SK-N-SH treated with all-trans-retinoic acid at 6 μM for 48 hours (cell line): ENCODE measurements around the gene C17orf78.

Experiments
- ATAC-seq: fragments of 200-7000 bp; cut with Tn5 transposase; 3 replicates; pipeline ENCODE4 v1.9.1; 2020; ENCODE audit warnings: mild to moderate bottlenecking, moderate library complexity
- ARNTL ChIP-seq: fragments of 450-650 bp; formaldehyde crosslinking; IDR thresholded peaks from 2 replicates; pipeline ENCODE4 v1.5.0; 2020; ENCODE audit warnings: low read depth, mild to moderate bottlenecking, moderate library complexity, borderline replicate concordance
- BACH2 ChIP-seq: fragments of 250-450 bp; sonication (Bioruptor Pico); IDR thresholded peaks from 2 replicates; pipeline ENCODE4 v1.9.0; 2021; ENCODE audit warnings: mild to moderate bottlenecking, borderline replicate concordance
- CSDC2 ChIP-seq: fragments of 250-450 bp; sonication (Bioruptor Pico); IDR thresholded peaks from 2 replicates; pipeline ENCODE4 v1.5.0; 2020; ENCODE audit warnings: mild to moderate bottlenecking, moderate library complexity
- ESRRG ChIP-seq: fragments of 250-450 bp; sonication (Bioruptor Pico); IDR thresholded peaks from 2 replicates; pipeline ENCODE4 v1.6.1; 2021; ENCODE audit warnings: mild to moderate bottlenecking
- GLIS3 ChIP-seq: fragments of 250-450 bp; sonication (Bioruptor Pico); IDR thresholded peaks from 2 replicates; pipeline ENCODE4 v1.5.0; 2020; ENCODE audit warnings: mild to moderate bottlenecking, moderate library complexity
- ISL1 ChIP-seq: fragments of 250-450 bp; sonication (Bioruptor Pico); IDR thresholded peaks from 2 replicates; pipeline ENCODE4 v2.1.2; 2022; ENCODE audit warnings: mild to moderate bottlenecking, moderate library complexity
- OSR1 ChIP-seq: fragments of 250-450 bp; sonication (Bioruptor Pico); IDR thresholded peaks from 2 replicates; pipeline ENCODE4 v1.8.0; 2022; ENCODE audit warnings: moderate library complexity, mild to moderate bottlenecking, inconsistent platforms
- PATZ1 ChIP-seq: fragments of 250-450 bp; sonication (Bioruptor Pico); IDR thresholded peaks from 2 replicates; pipeline ENCODE4 v1.8.0; 2020; ENCODE audit warnings: mild to moderate bottlenecking, moderate library complexity, borderline replicate concordance
- POU6F1 ChIP-seq: fragments of 250-450 bp; sonication (Bioruptor Pico); IDR thresholded peaks from 2 replicates; pipeline ENCODE4 v1.8.0; 2021; ENCODE audit warnings: low read depth, mild to moderate bottlenecking, moderate library complexity, borderline replicate concordance
- RARB ChIP-seq: fragments of 250-450 bp; sonication (Bioruptor Pico); IDR thresholded peaks from 2 replicates; pipeline ENCODE4 v1.8.0; 2021; ENCODE audit warnings: mild to moderate bottlenecking, moderate library complexity
- SNAI2 ChIP-seq: fragments of 250-450 bp; sonication (Bioruptor Pico); IDR thresholded peaks from 2 replicates; pipeline ENCODE4 v1.5.0; 2020; ENCODE audit warnings: mild to moderate bottlenecking, moderate library complexity
- TCF4 ChIP-seq: fragments of 250-450 bp; sonication (Bioruptor Pico); IDR thresholded peaks from 2 replicates; pipeline ENCODE4 v1.8.0; 2021; ENCODE audit warnings: mild to moderate bottlenecking, moderate library complexity, borderline replicate concordance
- TOX ChIP-seq: fragments of 250-450 bp; sonication (Bioruptor Pico); IDR thresholded peaks from 2 replicates; pipeline ENCODE4 v1.8.0; 2021; ENCODE audit warnings: mild to moderate bottlenecking, moderate library complexity, borderline replicate concordance
- ZC3H10 ChIP-seq: fragments of 250-450 bp; sonication (Bioruptor Pico); IDR thresholded peaks from 2 replicates; pipeline ENCODE4 v1.5.1; 2021; ENCODE audit warnings: mild to moderate bottlenecking, moderate library complexity
- ZFP3 ChIP-seq: fragments of 250-450 bp; sonication (Bioruptor Pico); IDR thresholded peaks from 2 replicates; pipeline ENCODE4 v1.5.0; 2020; ENCODE audit warnings: mild to moderate bottlenecking, moderate library complexity
- ZFP30 ChIP-seq: fragments of 450-650 bp; formaldehyde crosslinking; IDR thresholded peaks from 2 replicates; pipeline ENCODE4 v1.5.0; 2022; ENCODE audit warnings: mild to moderate bottlenecking, moderate library complexity
- ZNF565 ChIP-seq: fragments of 450-650 bp; formaldehyde crosslinking; conservative IDR thresholded peaks from 2 replicates; pipeline ENCODE4 v1.5.0; 2020; ENCODE audit warnings: low read depth, mild to moderate bottlenecking, moderate library complexity
- ZNF70 ChIP-seq: fragments of 450-650 bp; formaldehyde crosslinking; IDR thresholded peaks from 2 replicates; pipeline ENCODE4 v1.5.0; 2020; ENCODE audit warnings: mild to moderate bottlenecking, moderate library complexity
- TF ChIP-seq, protein P1 (sequence below): fragments of 250-450 bp; sonication (Bioruptor Pico); IDR thresholded peaks from 2 replicates; pipeline ENCODE4 v1.5.0; 2020; ENCODE audit warnings: mild to moderate bottlenecking, moderate library complexity

The C17orf78 gene

DNA sequence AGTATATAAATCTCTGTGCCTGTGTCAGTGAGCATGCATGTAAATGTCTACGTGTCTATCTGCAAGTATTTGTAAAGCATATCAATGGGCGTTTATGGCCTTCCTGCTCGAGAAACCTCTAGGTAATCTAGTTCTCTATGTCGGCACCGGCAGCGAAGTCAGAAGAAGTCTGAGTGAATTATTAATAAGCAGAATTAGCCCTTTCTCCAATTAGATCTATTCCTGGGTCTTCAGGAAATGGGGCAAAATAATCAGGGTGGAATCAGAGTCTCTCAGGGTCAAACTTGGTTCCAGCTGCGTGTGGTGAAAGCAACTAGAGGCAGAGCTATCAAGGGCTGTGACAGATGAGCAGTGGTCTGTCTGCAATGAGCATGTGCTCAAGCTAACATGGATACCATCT, at the start of gene C17orf78:
Gene C17orf78, plus strand, starts transcription at position 280 of the 400 bp plus-strand sequence. Its CDS starts 108 bp downstream, at position 388.
- TF ChIP-seq PATZ1 (CRISPR knock-in tag) (no peak), POU6F1 (CRISPR knock-in tag) (no peak), ZNF565 (CRISPR knock-in tag) (no peak), TOX (CRISPR knock-in tag) (no peak), TCF4 (CRISPR knock-in tag) (no peak), OSR1 (CRISPR knock-in tag) (no peak), CSDC2 (CRISPR knock-in tag) (no peak), ZC3H10 (CRISPR knock-in tag) (no peak), SNAI2 (CRISPR knock-in tag) (no peak), RARB (CRISPR knock-in tag) (no peak)
- TF ChIP-seq, protein P1, sequence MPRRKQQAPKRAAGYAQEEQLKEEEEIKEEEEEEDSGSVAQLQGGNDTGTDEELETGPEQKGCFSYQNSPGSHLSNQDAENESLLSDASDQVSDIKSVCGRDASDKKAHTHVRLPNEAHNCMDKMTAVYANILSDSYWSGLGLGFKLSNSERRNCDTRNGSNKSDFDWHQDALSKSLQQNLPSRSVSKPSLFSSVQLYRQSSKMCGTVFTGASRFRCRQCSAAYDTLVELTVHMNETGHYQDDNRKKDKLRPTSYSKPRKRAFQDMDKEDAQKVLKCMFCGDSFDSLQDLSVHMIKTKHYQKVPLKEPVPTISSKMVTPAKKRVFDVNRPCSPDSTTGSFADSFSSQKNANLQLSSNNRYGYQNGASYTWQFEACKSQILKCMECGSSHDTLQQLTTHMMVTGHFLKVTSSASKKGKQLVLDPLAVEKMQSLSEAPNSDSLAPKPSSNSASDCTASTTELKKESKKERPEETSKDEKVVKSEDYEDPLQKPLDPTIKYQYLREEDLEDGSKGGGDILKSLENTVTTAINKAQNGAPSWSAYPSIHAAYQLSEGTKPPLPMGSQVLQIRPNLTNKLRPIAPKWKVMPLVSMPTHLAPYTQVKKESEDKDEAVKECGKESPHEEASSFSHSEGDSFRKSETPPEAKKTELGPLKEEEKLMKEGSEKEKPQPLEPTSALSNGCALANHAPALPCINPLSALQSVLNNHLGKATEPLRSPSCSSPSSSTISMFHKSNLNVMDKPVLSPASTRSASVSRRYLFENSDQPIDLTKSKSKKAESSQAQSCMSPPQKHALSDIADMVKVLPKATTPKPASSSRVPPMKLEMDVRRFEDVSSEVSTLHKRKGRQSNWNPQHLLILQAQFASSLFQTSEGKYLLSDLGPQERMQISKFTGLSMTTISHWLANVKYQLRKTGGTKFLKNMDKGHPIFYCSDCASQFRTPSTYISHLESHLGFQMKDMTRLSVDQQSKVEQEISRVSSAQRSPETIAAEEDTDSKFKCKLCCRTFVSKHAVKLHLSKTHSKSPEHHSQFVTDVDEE (CRISPR knock-in tag) = no peak
- no peak for ATAC-seq

DNA sequence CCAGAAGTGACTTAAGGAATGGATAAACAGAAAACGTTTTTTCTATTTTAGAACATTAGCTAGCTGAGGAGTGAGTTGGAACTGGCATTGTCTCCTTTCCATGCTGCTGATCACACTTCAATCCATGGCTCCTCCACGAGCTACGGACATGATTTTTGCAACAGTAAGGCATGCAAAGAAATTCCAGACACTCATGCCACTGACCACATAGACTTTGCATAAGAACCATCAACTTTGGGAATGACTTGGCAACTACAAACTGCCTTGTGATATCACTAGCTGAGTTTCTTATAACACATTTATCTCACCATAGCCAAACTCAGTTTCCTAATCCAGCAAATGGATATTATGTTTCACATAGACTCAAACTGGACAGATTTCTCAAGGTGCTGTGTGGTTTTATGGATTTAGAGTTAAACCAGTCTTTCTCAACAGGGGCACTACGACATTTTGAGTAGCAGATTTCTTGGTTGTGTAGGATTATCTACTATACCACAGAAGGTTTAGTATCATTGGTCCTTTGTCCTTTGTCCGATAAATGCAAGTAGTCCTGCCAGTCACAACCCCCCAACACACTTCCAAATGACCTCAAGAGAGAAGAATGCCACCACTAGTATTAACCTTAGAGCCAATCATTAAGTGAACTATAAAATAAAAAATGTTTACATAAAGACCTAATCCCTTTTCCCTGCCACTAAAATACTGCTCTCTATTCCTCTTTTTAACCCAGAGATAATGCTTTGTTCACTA, 48.3 kb upstream of the C17orf78 start:
- TF ChIP-seq ZNF565 (CRISPR knock-in tag) (no peak), ARNTL (CRISPR knock-in tag) (no peak), OSR1 (CRISPR knock-in tag) (no peak), BACH2 (no peak), ISL1 (no peak), ZNF70 (CRISPR knock-in tag) (no peak), GLIS3 (CRISPR knock-in tag) (no peak), POU6F1 (CRISPR knock-in tag) (no peak), ZC3H10 (CRISPR knock-in tag) (no peak), ESRRG (no peak), RARB (CRISPR knock-in tag) (no peak), CSDC2 (CRISPR knock-in tag) (no peak), TCF4 (CRISPR knock-in tag) (no peak), ZFP3 (CRISPR knock-in tag) (no peak), PATZ1 (CRISPR knock-in tag) (no peak), ZFP30 (CRISPR knock-in tag) (no peak), TOX (CRISPR knock-in tag) (no peak)
- TF ChIP-seq, all 23 proteins: peak for 0
- no peak for ATAC-seq
